Psoas muscle (tissue), 8 donors: Measurements from ENCODE around the gene ISLR2. TPM values are rescaled to one million over a fixed set of nuclear protein-coding genes. Genes with fewer than 3 reads are reported as not detected.
"Not testable (repeated sequence)": the region's sequence is repeated elsewhere in the genome, so short reads cannot be mapped to it uniquely, and the experiment has no call there.

ENCODE experiments used
- ATAC-seq, 4 donors: fragments of 200-7000 bp; cut with Tn5 transposase; one replicate each; pipeline ENCODE4 v1.9.1; 2020; ENCODE audit warnings: moderate library complexity in 3 of 4, mild to moderate bottlenecking in 2 of 4
- DNase-seq, 2 donors: peaks; one replicate each; pipeline ENCODE4 v3.0.0-alpha.2; 2020
- H3K27ac ChIP-seq: fragments of 200-600 bp; one replicate; pipeline ENCODE4 v1.8.0; 2022
- H3K27me3 ChIP-seq, 3 donors: fragments of 200-600 bp in 1 of 3; one replicate each; pipeline versions ENCODE4 v1.6.1 to v1.8.0; 2013 to 2022; ENCODE audit warnings: low read length in 2 of 3, mild to moderate bottlenecking in 2 of 3, moderate library complexity in 1 of 3; ENCODE audit not compliant: insufficient read depth in 3 of 3
- H3K36me3 ChIP-seq, 2 donors: fragments of 200-600 bp in 1 of 2; one replicate each; pipeline versions ENCODE4 v1.6.1 to v1.8.0; 2013 to 2022; ENCODE audit warnings: low read depth in 1 of 2, mild to moderate bottlenecking in 1 of 2, moderate library complexity in 1 of 2; ENCODE audit not compliant: insufficient read depth in 1 of 2
- H3K4me1 ChIP-seq: fragments of 200-600 bp; one replicate; pipeline ENCODE4 v1.8.0; 2022
- H3K4me3 ChIP-seq: fragments of 200-600 bp; one replicate; pipeline ENCODE4 v1.8.0; 2022; ENCODE audit warnings: mild to moderate bottlenecking
- H3K9me3 ChIP-seq: fragments of 200-600 bp; one replicate; pipeline ENCODE4 v1.8.0; 2022
- WGBS, 3 donors: extraction: QIAGEN DNeasy Blood & Tissue Kit; methylation state at CpG; one replicate each; pipeline versions ENCODE4 v1.1.6 to v1.1.7; 2013; 5-methylcytosine and 5-hydroxymethylcytosine counted together
- intact Hi-C, 2 donors: fragments of 100-400 bp; cut with DNase I; formaldehyde crosslinking; loops; one replicate each; pipeline versions ENCODE4 v1.11.0 to v1.14.2; 2022
- polyA plus RNA-seq, 3 donors: library from polyadenylated mRNA; stranded (reverse); fragments of 200-250 nt; gene quantifications; one replicate each; pipeline ENCODE4 v1.2.3, GENCODE V29; 2013
- total RNA-seq, 4 donors: library from RNA; stranded (reverse); fragmentation: NEBNext Ultra II Directional in 2 of 4; extraction: Animal tissue kit (Norgen Biotek cat#: 25700) in 2 of 4; gene quantifications; one replicate each; pipeline versions ENCODE4 v1.2.1 to v1.2.4, GENCODE V29; 2021 to 2023
- TF ChIP-seq, protein P1 (sequence below): fragments of 200-600 bp; IDR thresholded peaks from one replicate; pipeline ENCODE4 v1.8.0; 2022; ENCODE audit warnings: antibody characterized with exemption
- donor health status: healthy with polysubstance abuse.
- donor health status: DM: no; HTN: no; CAD: no; lungs with moderate emphysema.
- donor health status: Bipolar disorder and iron deficiency.
- donor health status: healthy.
- donor health status: DM: yes; HTN: yes; CAD: no.
- donor health status: DM: no; HTN: no; CAD: no.
- donor health status: DM: no; HTN: no; CAD: no.
- donor health status: DM: yes; HTN: yes; CAD: no.

The ISLR2 gene
- total and polyA plus RNA-seq, 7 donors: 1.1 to 2.2 (median 1.4) TPM

DNA sequence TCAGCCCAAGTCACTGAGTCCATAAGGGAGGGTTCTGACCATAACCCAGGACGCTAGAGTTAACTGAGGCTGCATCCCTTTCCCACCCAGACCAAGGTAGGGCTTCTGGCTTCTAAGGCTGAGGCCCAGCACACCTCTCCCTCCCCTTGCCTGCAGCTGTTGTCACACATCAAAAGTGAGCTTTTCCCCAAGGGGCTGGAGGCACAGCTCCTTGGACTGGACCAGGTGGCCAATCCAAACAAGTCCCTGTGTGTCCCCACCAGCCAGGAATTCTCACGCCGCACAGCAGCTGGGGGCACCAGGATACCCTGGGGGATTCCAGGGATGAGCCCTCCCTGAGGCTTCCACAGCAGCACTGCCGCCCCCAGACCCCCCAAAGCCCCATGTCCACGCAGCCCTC lies 22.3 kb upstream of the ISLR2 start:
- WGBS, 3 donors: 40 to 48% (median 43%) methylated on average over 5 of the region's 5 CpGs
- Histone ChIP-seq H3K9me3 (no peaks in the 10 kb centered on the region), H3K4me3 (no peak overlapping the region), H3K4me1 (no peaks in the 10 kb centered on the region), H3K36me3 (no peaks in the 10 kb centered on the region), H3K27ac (no peak overlapping the region), H3K27me3 (peaks cover 0 to 3% (median 0%) of the 10 kb centered on the region in 3 donors)
- ATAC-seq (no peak), DNase-seq (peak in 1 of 2 donors; percentile 8)
- TF ChIP-seq, protein P1, sequence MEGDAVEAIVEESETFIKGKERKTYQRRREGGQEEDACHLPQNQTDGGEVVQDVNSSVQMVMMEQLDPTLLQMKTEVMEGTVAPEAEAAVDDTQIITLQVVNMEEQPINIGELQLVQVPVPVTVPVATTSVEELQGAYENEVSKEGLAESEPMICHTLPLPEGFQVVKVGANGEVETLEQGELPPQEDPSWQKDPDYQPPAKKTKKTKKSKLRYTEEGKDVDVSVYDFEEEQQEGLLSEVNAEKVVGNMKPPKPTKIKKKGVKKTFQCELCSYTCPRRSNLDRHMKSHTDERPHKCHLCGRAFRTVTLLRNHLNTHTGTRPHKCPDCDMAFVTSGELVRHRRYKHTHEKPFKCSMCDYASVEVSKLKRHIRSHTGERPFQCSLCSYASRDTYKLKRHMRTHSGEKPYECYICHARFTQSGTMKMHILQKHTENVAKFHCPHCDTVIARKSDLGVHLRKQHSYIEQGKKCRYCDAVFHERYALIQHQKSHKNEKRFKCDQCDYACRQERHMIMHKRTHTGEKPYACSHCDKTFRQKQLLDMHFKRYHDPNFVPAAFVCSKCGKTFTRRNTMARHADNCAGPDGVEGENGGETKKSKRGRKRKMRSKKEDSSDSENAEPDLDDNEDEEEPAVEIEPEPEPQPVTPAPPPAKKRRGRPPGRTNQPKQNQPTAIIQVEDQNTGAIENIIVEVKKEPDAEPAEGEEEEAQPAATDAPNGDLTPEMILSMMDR: no peak
- intact Hi-C loops: no loop called here

DNA sequence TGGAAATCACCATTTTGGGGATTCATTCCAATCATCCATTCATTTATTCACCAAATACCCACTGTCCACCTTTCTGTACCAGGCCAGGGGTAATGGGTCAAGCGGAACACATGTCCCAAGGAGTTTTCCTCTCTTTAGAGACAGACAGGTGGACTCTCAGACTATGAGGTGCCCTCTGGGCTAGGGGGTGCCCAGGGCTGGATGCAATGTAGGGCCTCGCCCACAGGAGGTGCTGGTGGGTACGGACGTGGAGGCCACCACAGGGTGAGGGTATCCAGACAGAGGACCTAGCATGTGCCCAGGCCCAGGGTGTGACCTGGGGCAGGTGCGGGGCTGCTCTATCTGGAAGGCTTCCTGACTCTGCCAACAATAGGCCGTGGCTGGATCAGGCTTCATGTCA lies 21.8 kb upstream of the ISLR2 start:
- H3K27me3 ChIP-seq, H3K36me3 ChIP-seq, H3K4me3 ChIP-seq, H3K9me3 ChIP-seq, H3K27ac ChIP-seq, ATAC-seq, H3K4me1 ChIP-seq, intact Hi-C loops: not testable (repeated sequence)
- WGBS, 3 donors: 82 to 89% (median 85%) methylated on average over 6 of the region's 6 CpGs
- DNase-seq: peak in 1 of 2 donors; percentile 30

DNA sequence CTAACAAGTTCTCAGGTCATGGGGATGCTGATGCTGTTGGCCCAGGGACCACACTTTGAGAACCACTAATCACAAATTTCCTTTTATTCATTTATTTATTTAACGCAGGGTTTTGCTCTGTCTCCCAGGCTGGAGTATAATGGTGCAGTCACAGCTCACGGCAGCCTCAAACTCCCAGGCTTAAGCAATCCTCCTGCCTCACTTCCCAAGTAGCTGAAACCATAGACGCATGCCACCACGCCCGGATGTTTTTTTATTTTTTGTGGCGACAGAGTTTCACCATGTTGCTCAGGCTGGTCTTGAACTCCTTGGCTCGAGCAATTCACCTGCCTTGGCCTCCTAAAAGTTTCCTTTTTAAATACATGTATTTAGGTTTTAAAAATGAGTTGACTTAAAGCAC lies 20.7 kb upstream of the ISLR2 start:
- Histone ChIP-seq H3K36me3 (no peaks in the 10 kb centered on the region), H3K27me3 (peaks cover 0 to 3% (median 0%) of the 10 kb centered on the region in 3 donors), H3K4me1 (no peaks in the 10 kb centered on the region), H3K4me3 (no peak overlapping the region), H3K27ac (no peak overlapping the region), H3K9me3 (no peaks in the 10 kb centered on the region)
- TF ChIP-seq, protein P1: no peak
- no peak for DNase-seq
- intact Hi-C loops: no loop called here
- 55 to 70% (median 64%) methylated on average over 7 of the region's 7 CpGs for WGBS, 3 donors
- ATAC-seq: no peak

DNA sequence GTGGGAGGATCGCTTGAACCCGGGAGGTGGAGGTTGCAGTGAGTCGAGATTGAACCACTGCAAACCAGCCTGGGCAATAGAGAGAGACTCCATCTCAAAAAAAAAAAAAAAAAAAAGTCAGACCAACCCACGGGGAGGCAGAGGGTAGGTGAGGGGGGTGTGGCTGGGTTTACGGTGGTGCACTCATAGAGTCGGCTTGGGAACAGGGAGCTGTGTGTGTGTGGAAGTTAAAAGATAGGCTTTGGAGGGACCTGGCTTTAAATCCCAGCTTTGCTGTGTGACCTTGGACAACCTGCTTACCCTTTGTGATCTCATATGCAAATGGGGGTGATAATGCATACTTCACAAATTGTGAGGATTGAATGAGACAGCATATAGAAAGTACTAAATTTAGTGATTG lies 10.0 kb upstream of the ISLR2 start:
- peak in 1 of 2 donors; percentile 3 for DNase-seq
- H3K36me3 ChIP-seq: no peaks in the 10 kb centered on the region
- ATAC-seq: no peak
- no peaks in the 10 kb centered on the region for H3K9me3 ChIP-seq
- intact Hi-C loops: no loop called here
- H3K4me1 ChIP-seq: no peaks in the 10 kb centered on the region
- H3K4me3 ChIP-seq: no peak overlapping the region
- TF ChIP-seq, protein P1: no peak
- 66 to 73% (median 67%) methylated on average over 6 of the region's 6 CpGs for WGBS, 3 donors
- H3K27ac ChIP-seq: no peak overlapping the region
- peaks cover 0 to 24% (median 8%) of the 10 kb centered on the region in 3 donors for H3K27me3 ChIP-seq

DNA sequence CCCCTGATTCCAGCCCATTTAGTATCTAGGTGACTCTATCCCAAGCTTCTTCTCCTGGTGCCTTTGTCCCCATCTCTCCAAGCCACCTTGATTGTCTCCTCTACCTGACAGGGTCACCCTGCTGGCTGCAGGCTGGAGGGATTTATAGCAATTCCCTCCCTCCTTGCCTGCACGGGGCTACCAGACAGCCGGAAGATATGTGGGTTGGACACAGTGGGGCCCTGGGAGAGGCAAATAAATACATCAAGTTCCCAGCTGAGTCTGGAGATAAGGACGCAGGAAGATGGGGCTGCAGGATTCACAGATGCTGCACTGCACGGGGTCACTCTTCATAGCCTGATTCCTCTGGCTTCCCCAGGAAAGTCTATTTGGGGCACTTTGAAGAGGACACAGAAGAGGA lies 9.3 kb upstream of the ISLR2 start:
- peak in 1 of 2 donors; percentile 3 for DNase-seq
- Histone ChIP-seq H3K4me3 (no peak overlapping the region), H3K36me3 (no peaks in the 10 kb centered on the region), H3K4me1 (no peaks in the 10 kb centered on the region), H3K9me3 (no peaks in the 10 kb centered on the region), H3K27ac (no peak overlapping the region), H3K27me3 (peaks cover 0 to 30% (median 9%) of the 10 kb centered on the region in 3 donors)
- no peak for ATAC-seq
- TF ChIP-seq, protein P1: no peak
- 25 to 39% (median 29%) methylated on average over 4 of the region's 4 CpGs for WGBS, 3 donors
- intact Hi-C loops: no loop called here
